ENCODE measurements around the gene TTLL9. TPM values are rescaled to one million over a fixed set of nuclear protein-coding genes. Genes with fewer than 3 reads are reported as not detected.

The TTLL9 gene
- polyA plus RNA-seq, 3 donors: 0.21 TPM; not detected in 2

- no peaks in the 10 kb centered on the region for H3K4me1 Mint-ChIP-seq
- 93% methylated on average over 3 of the region's 4 CpGs for WGBS (ENCODE audit: insufficient coverage)
- Histone ChIP-seq H3K27me3 (ENCODE audit: control insufficient read depth in 2 of 2, insufficient read depth in 2 of 2, low read length in 2 of 2) (no peaks in the 10 kb centered on the region), H3K4me2 (replicated peaks; ENCODE audit: extremely low read depth, low read length, poor library complexity, severe bottlenecking) (no peak overlapping the region), H3K27ac (ENCODE audit: low read depth in 1 of 2, low read length in 2 of 2) (no peak overlapping the region), H3K9me3 (replicated peaks in 1 of 2; ENCODE audit: control insufficient read depth in 1 of 2, insufficient read depth in 1 of 2, low read length in 2 of 2) (no peaks in the 10 kb centered on the region), H3K36me3 (replicated peaks in 1 of 2; ENCODE audit: control insufficient read depth in 1 of 2, insufficient read depth in 2 of 2, low read length in 2 of 2) (no peaks in the 10 kb centered on the region), H3K4me3 (replicated peaks in 1 of 3; ENCODE audit: low read depth in 2 of 3, low read length in 3 of 3) (no peak overlapping the region), H3K9ac (ENCODE audit: insufficient read depth, low read length, poor library complexity, severe bottlenecking) (no peak overlapping the region), H2AFZ (ENCODE audit: insufficient read depth, low read depth, low read length, poor library complexity, severe bottlenecking) (no peak overlapping the region), H3K4me1 (ENCODE audit: control insufficient read depth in 1 of 2, insufficient read depth in 2 of 2, low read length in 2 of 2) (no peaks in the 10 kb centered on the region), H3K79me2 (ENCODE audit: insufficient read depth, low read length) (no peaks in the 10 kb centered on the region), H4K20me1 (ENCODE audit: insufficient read depth, low read length) (no peaks in the 10 kb centered on the region)
- H3K4me3 Mint-ChIP-seq: no peak overlapping the region
- TF ChIP-seq CTCF (IDR thresholded peaks at IDR 0.05): no peak
- H3K36me3 Mint-ChIP-seq: no peaks in the 10 kb centered on the region
- no peak overlapping the region for H3K27ac Mint-ChIP-seq
- peaks cover 0 to 2% (median 0%) of the 10 kb centered on the region in 7 donors for H3K9me3 Mint-ChIP-seq
- DNase-seq: no peak
- peaks cover 2 to 4% (median 3%) of the 10 kb centered on the region in 3 donors for H3K27me3 Mint-ChIP-seq (ENCODE audit: low read depth in 3 of 3)
- intact Hi-C loops (cut with micrococcal nuclease): no loop called here
These were observed 39.8 kb downstream of the TTLL9 start for GRCh38 chr20:31910071-31910803.

GRCh38 chr20:31913431-31914157 lies 43.2 kb downstream of the TTLL9 start:
- peaks cover 0 to 6% (median 0%) of the 10 kb centered on the region in 7 donors for H3K9me3 Mint-ChIP-seq
- peaks cover 2 to 4% (median 2%) of the 10 kb centered on the region in 3 donors for H3K27me3 Mint-ChIP-seq (ENCODE audit: low read depth in 3 of 3)
- Histone ChIP-seq H3K9ac (ENCODE audit: insufficient read depth, low read length, poor library complexity, severe bottlenecking) (no peak overlapping the region), H3K4me3 (replicated peaks in 1 of 3; ENCODE audit: low read depth in 2 of 3, low read length in 3 of 3) (no peak overlapping the region), H3K4me2 (replicated peaks; ENCODE audit: extremely low read depth, low read length, poor library complexity, severe bottlenecking) (no peak overlapping the region), H3K79me2 (ENCODE audit: insufficient read depth, low read length) (no peaks in the 10 kb centered on the region), H3K9me3 (replicated peaks in 1 of 2; ENCODE audit: control insufficient read depth in 1 of 2, insufficient read depth in 1 of 2, low read length in 2 of 2) (no peaks in the 10 kb centered on the region), H3K27ac (ENCODE audit: low read depth in 1 of 2, low read length in 2 of 2) (no peak overlapping the region), H3K4me1 (ENCODE audit: control insufficient read depth in 1 of 2, insufficient read depth in 2 of 2, low read length in 2 of 2) (no peaks in the 10 kb centered on the region), H3K27me3 (ENCODE audit: control insufficient read depth in 2 of 2, insufficient read depth in 2 of 2, low read length in 2 of 2) (no peaks in the 10 kb centered on the region), H4K20me1 (ENCODE audit: insufficient read depth, low read length) (no peaks in the 10 kb centered on the region), H2AFZ (ENCODE audit: insufficient read depth, low read depth, low read length, poor library complexity, severe bottlenecking) (no peak overlapping the region), H3K36me3 (replicated peaks in 1 of 2; ENCODE audit: control insufficient read depth in 1 of 2, insufficient read depth in 2 of 2, low read length in 2 of 2) (no peaks in the 10 kb centered on the region)
- peaks cover 9% of the 10 kb centered on the region for H3K4me1 Mint-ChIP-seq
- intact Hi-C loops (cut with micrococcal nuclease): no loop called here
- no peak overlapping the region for H3K4me3 Mint-ChIP-seq
- no peaks in the 10 kb centered on the region for H3K36me3 Mint-ChIP-seq
- TF ChIP-seq CTCF (IDR thresholded peaks at IDR 0.05): no peak
- WGBS (ENCODE audit: insufficient coverage): 99% methylated on average over 11 of the region's 15 CpGs
- no peak for DNase-seq
- H3K27ac Mint-ChIP-seq: no peak overlapping the region

Data from CD14-positive monocyte (primary cell).